ENCODE results near the gene ST8SIA2. TPM values are rescaled to one million over a fixed set of nuclear protein-coding genes. Genes with fewer than 3 reads are reported as not detected.

The ST8SIA2 gene
- total RNA-seq, 1 donor from 2014 or later: not detected

DNA sequence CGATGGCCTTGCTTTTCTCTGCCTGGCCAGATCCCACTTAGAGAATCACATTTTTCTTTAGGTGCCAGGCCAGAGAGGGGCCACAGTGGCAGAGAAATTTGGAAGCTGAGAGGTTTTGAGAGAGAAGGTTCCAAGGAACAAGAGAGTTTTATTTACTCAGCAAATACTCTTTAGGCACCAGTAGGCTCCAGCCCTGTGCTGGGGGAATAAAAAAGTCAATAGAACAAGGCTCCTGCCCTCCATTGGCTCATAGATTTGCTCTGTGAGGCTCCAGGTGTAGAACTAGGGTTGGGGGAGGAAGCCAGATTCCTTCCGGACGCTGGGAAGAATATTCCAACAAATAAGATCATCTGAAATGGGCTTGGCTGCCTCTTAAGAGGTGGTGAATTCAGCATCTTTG, 59.9 kb downstream of the ST8SIA2 start:
- intact Hi-C loops (cut with DNase I): no loop called here
- Histone ChIP-seq H3K4me3 (no peak overlapping the region), H3K36me3 (no peaks in the 10 kb centered on the region), H3K9me3 (no peaks in the 10 kb centered on the region), H3K27me3 (no peaks in the 10 kb centered on the region), H3K4me1 (no peaks in the 10 kb centered on the region), H3K27ac (no peak overlapping the region)
- no peak for DNase-seq (ENCODE audit: low spot score in 2 of 2)
- TF ChIP-seq, protein P1, sequence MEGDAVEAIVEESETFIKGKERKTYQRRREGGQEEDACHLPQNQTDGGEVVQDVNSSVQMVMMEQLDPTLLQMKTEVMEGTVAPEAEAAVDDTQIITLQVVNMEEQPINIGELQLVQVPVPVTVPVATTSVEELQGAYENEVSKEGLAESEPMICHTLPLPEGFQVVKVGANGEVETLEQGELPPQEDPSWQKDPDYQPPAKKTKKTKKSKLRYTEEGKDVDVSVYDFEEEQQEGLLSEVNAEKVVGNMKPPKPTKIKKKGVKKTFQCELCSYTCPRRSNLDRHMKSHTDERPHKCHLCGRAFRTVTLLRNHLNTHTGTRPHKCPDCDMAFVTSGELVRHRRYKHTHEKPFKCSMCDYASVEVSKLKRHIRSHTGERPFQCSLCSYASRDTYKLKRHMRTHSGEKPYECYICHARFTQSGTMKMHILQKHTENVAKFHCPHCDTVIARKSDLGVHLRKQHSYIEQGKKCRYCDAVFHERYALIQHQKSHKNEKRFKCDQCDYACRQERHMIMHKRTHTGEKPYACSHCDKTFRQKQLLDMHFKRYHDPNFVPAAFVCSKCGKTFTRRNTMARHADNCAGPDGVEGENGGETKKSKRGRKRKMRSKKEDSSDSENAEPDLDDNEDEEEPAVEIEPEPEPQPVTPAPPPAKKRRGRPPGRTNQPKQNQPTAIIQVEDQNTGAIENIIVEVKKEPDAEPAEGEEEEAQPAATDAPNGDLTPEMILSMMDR (IDR thresholded peaks at IDR 0.05): no peak

- TF ChIP-seq, protein P1 (IDR thresholded peaks at IDR 0.05): no peak
- DNase-seq (ENCODE audit: low spot score in 2 of 2): no peak
- Histone ChIP-seq H3K27me3 (no peaks in the 10 kb centered on the region), H3K36me3 (no peaks in the 10 kb centered on the region), H3K27ac (no peak overlapping the region), H3K9me3 (no peaks in the 10 kb centered on the region), H3K4me3 (no peak overlapping the region), H3K4me1 (no peaks in the 10 kb centered on the region)
- intact Hi-C loops (cut with DNase I): no loop called here
Observed at GRCh38 chr15:92454555-92455105, 60.9 kb downstream of the ST8SIA2 start.

DNA sequence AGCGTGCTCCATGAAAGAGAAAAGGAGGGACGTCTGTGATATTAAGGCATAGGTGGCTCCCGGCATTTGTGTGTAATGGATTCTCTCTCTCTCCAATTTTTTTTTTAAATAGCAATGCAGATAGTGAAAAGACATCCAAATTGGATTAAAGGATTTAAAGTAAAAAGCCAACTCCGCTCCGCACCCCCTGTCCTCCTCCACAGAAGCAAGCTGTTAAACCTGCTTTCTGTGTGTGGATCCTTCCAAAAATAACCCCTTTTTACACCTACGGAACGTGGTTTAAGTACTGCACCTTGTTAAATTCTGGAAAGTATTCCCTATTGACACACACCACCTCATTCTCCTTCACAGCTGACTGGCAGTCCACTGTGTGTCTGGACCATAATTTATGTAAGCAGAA, 61.6 kb downstream of the ST8SIA2 start:
- Histone ChIP-seq H3K27ac (no peak overlapping the region), H3K9me3 (no peaks in the 10 kb centered on the region), H3K27me3 (no peaks in the 10 kb centered on the region), H3K4me3 (no peak overlapping the region), H3K36me3 (no peaks in the 10 kb centered on the region), H3K4me1 (no peaks in the 10 kb centered on the region)
- no peak for DNase-seq (ENCODE audit: low spot score in 2 of 2)
- TF ChIP-seq, protein P1 (IDR thresholded peaks at IDR 0.05): no peak
- intact Hi-C loops (cut with DNase I): no loop called here

DNA sequence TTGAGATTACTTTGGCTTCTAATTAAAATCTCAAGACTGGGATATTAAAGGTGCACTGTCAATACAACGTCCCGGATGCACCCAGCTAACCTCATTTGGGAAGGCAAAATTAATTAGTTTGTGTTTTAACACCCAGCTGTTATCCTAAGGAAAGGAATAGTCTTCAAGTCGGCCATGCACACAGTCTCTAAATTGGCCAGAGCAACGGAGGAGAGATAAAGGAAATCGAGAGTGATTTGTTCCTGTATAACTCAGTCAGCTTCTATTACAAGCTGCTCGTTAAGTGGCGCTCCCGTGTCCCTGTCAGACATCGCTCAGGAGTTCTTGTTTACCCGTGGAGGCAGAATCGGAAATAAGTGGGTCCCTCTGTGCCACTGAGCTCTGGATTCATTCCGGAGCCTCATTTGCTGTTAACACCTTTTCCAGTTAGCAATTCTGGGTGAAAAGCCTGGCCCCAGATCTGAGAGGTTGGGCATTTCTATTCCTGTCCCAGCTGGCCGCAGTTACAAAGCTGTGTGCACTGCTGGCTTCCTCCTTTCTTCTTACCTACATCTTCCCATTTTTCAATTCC, 63.9 kb downstream of the ST8SIA2 start:
- no peak for DNase-seq (ENCODE audit: low spot score in 2 of 2)
- TF ChIP-seq, protein P1 (IDR thresholded peaks at IDR 0.05): no peak
- Histone ChIP-seq H3K4me1 (no peaks in the 10 kb centered on the region), H3K27ac (no peak overlapping the region), H3K27me3 (no peaks in the 10 kb centered on the region), H3K9me3 (no peaks in the 10 kb centered on the region), H3K36me3 (no peaks in the 10 kb centered on the region), H3K4me3 (no peak overlapping the region)
- intact Hi-C loops (cut with DNase I): no loop called here

GRCh38 chr15:92460023-92460422, 66.3 kb downstream of the ST8SIA2 start:
- intact Hi-C loops (cut with DNase I): no loop called here
- no peak overlapping the region for H3K27ac ChIP-seq
- peak in 1 of 2 donors; percentile 22 for DNase-seq (ENCODE audit: low spot score in 2 of 2)
- H3K4me3 ChIP-seq: no peak overlapping the region
- TF ChIP-seq, protein P1 (IDR thresholded peaks at IDR 0.05): no peak
- no peaks in the 10 kb centered on the region for H3K36me3 ChIP-seq
- no peaks in the 10 kb centered on the region for H3K9me3 ChIP-seq
- no peaks in the 10 kb centered on the region for H3K27me3 ChIP-seq
- no peaks in the 10 kb centered on the region for H3K4me1 ChIP-seq

All from ascending aorta (tissue), 2 donors.